GM21526 (cell line): ENCODE results near the gene LY6G6C.

ENCODE experiments used
- ATAC-seq: cut with Tn5 transposase; IDR thresholded peaks from one replicate; pipeline ENCODE4 v1.9.1; 2021; ENCODE audit warnings: moderate library complexity; ENCODE audit not compliant: unreplicated experiment, low FRiP score

The LY6G6C gene

DNA sequence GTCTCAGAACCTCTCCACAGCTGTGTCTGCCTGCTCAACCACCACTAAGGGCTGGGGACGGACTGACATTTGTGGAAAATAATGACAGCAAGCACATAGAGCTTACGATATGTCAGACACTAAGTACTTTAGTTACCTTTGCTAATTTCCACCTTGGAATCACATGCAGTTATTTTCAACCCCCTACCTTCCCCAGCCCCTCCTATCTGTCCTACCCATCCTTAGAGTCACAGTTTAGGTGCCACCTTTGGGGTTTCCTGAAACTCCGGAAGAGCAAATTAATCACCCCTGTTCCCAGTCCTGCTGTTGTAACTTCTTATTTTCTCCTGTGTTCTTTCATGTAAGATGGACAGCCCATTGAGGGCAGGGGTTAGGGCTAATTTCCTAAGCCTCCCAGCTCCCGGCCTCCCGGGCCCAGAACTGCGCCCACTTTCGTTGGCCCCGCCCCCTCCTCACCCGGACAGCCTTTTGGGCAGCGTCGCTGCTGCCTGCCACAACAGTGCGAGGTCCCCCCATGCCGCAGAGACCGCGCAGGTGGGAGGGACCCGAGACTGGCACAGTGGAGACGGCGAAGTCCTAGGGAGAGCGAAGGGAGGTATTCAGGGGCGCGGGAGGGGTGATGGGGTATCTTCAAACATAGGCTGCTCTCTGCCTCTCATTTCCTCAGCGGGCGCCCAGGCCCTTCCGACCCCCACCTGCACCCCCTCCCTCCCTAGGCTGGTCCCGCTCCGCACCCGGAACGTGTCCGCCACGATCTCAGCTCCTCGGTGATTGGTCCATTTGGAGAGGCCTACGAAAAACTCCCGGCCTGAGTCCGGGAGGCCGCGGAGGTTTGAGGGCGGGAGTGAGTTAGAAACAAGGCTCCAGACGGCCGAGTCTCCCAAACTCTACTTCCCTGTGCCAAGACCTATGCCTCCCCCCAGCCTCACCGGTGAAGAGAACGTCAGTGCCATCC is 6.4 kb upstream of the LY6G6C start:
- no peak for ATAC-seq

DNA sequence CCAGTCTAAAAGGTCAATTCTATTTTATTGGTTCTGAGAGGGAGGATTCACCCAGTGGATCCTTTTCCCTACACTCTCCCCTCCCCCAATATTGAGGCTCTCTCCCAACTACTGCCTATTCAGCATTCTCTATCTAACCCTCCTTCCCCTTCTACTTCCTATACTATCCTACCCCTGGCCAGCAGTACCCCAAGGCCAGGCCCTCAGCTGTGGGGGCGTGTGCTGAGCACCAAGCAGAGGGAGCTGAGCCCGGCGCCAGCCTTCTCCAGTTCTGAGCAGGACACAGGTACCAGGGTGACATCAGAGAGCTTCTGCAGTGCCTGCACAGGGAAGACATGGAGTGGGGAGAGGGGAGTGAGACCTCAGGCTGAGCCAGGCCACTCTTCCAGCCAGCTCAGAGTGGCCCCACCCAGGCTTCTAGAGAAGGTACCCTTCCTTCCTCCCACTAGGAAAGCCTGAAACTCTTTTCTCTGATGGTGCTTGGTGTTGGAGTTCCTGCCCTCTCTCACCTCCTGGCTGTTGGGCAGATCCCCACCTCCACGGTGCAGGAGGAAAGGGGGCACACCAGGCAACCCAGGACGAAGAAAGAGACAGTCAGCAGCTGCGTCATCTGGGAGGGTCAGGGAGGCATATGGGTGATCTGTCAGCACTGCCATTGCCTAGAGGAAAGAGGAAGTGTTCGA is 5.6 kb upstream of the LY6G6C start:
- ATAC-seq: no peak

DNA sequence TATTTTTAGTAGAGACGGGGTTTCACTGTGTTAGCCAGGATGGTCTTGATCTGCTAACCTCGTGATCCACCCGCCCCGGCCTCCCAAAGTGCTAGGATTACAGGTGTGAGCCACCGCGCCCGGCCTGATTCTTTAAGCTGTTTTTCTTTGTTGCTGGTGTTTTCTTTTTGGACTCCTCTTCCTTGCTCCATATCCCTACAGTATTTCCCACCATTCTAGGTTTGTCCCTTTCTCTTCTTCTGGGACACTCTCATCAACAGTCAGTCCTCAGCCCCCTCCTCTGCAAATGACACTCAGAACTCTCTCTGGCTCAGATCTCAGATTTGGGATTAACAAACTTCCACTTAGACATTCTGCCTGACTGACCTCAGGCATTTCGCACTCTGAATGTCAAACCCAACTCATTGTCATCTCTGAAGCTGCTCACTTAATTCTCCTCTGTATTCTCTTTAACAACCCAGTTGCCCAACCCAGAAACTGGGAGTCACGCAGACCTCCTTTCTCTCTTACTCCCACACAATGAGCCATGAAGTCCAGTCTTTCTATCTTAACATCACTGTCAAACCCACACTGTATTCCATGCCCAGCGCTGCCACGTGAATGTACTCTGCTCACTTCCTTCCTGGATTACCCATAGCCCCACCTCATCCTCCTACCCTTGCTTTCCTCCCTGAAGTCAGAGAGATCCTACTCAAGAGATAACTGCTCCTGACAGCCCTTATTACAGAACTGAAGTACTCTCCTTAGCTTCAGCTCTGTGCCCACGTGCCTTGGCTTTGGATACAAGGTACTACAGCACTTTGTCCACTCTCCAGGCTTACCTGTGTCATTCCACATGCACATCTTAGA is 4.2 kb upstream of the LY6G6C start:
- ATAC-seq: no peak

DNA sequence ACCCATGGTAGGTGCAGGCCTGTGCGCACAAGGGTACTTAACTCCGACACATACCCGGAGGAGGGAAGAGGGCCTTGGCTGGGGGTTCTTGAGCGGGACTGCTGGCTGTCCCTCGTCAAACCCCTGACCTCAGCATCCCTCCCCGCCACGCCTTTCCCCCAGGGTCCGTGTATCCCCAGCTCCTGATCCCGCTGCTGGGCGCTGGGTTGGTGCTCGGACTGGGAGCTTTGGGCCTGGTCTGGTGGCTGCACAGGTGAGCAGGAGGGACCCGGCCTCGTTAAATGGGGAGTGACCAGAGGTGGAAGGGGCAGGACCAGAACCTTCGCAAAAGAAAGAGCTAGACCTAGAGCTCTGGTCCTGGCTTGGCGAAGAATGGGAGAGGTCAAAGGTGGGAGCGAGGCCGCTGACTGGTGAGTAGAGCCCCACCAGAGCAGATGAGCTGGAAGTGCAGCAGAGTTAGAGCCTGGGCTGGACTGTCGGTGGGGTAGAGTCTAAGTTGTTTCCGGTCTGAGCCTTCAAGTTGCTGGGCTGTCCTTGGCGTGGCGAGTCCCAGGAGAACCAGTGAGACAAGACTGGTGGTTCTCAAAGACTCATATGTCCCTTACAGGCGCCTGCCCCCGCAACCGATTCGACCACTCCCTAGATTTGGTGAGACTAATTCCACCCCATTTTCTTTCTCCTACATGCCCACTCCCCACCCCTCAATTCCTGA is 2.6 kb upstream of the LY6G6C start:
- no peak for ATAC-seq

DNA sequence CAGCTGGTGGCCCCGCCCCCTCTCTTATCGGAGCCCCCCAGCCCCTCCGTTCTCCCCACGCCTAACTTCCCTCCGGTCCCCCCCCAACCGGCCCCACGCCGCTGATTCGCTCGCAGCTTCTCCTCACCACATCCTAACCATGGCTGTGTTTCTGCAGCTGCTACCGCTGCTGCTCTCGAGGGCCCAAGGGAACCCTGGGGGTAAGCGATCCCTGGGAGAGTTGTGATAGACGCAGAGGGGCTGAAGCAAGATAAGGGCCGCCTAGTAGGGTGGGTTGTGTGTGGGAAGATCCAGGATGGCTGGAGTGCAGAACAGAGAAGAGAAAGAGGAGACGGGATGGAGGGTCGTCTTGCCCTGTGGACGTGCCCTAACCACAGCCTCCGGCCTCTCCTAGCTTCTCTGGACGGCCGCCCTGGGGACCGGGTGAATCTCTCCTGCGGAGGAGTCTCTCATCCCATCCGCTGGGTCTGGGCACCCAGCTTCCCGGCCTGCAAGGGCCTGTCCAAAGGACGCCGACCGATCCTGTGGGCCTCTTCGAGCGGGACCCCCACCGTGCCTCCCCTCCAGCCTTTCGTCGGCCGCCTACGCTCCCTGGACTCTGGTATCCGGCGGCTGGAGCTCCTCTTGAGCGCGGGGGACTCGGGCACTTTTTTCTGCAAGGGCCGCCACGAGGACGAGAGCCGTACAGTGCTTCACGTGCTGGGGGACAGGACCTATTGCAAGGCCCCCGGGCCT is 1.9 kb upstream of the LY6G6C start, which contains the start of gene MPIG6B:
Gene MPIG6B (plus strand): TSS at position 129 of the 735 bp plus-strand sequence. CDS start 11 bp downstream, at position 140.
- no peak for ATAC-seq

DNA sequence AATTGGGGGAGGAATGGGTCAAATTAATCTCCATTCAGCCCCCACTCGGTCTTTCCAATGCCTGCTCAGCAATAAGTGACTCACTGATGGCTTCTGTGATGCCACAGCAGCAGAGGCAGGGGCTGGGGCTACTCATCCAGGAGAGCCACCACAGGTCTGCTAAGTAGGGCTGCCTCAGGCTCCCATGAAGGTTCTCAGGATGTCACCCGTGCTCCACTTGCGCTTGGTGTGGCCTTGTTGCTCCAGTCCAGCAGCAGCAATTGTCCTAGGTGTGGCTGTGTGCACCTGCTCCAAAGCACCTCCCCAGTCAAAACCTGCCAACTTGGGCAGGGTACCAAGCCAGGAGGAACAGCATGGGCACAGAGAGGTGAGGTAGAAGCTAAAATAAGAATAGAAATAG is 627 bp upstream of the LY6G6C start:
- no peak for ATAC-seq

DNA sequence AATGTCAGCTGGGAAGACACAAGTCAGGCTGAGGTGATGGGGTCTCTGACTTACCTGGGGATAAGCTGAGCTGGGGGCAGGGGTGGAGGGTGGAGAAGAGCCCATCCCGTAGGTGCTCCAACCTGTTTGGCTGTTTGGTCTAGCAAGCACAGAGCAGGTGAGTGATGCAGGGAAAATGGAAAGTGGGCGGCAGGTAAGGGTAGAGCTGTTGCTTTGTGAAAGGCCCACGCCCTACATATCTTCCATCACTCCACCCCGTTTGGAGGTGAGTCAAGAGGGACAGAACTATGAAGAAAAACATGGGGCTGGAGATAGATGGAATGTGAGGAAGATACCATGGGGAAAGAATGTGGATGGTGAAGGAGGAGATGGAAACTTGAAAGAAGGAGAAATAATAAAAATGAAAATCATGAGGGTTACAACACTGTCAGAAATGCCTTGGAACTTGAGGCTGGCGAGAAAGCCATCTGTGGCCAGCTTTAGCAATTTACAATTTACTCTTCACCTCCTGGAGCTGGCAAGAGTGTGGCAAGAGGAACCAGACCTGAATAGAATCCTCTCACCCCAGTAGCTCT is 1.3 kb downstream of the LY6G6C start:
- no peak for ATAC-seq

DNA sequence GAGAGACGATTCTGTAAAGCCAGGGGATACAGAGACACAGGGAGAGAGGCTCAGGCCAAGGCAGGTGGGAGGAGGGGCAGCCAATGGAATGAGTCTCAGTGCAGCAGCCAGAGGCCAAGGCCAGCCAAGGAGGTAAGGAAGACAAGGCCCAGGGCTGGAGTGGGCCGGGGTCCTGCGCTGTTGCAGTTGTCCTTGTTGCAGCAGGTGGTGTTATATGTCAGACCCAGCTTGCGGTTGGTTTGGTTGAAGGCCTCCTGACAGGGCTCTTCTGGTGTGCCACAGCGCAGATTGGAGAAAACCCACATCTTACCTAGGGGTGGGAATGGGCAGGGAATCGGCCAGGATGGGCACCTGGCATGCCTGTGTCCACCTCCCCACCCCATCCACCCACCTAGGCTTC is 2.5 kb downstream of the LY6G6C start:
- no peak for ATAC-seq

DNA sequence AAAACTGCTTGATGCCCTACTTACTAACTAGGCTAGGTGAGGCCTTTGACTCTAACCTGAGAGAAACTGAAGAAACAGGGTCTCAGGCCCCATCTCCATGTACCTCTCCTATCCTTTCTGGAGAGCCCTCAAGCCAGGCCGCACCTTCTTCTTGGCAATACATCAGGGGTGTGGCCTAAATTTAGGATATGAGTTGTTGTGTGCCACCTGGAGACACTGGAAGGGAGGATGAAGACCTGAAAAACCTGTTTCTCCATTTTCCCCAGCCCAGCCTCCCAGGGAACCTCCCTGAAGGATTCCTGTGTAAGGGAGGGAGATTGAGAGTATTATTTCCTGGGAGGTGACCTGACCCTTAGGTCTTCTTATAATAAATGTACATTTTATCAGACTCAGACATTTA is 3.3 kb downstream of the LY6G6C start:
- ATAC-seq: no peak

DNA sequence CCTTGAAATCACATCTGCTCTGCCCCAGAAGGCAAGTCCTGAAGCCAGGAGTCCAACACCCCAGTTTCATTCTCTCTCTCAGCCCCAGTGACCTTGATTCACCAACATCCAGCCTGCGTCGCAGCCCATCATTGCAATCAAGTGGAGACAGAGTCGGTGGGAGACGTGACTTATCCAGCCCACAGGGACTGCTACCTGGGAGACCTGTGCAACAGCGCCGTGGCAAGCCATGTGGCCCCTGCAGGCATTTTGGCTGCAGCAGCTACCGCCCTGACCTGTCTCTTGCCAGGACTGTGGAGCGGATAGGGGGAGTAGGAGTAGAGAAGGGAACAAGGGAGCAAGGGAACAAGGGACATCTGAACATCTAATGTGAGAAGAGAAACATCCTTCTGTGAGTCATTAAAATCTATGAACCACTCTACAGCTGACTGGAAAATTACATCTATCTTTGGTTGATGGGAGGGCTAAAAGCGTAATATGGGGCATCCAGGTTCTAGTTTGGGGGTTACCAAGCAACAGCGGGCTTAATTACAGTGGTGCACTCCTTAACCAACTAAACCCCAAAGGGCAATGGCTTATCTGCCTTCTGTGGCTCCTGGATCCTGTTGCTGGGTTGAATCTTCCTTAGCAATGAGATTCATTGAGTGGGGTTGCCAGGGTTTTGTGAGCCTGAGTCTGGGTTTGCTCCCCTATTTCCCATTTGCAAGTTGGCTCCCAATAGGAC is 3.9 kb downstream of the LY6G6C start:
- ATAC-seq: no peak

DNA sequence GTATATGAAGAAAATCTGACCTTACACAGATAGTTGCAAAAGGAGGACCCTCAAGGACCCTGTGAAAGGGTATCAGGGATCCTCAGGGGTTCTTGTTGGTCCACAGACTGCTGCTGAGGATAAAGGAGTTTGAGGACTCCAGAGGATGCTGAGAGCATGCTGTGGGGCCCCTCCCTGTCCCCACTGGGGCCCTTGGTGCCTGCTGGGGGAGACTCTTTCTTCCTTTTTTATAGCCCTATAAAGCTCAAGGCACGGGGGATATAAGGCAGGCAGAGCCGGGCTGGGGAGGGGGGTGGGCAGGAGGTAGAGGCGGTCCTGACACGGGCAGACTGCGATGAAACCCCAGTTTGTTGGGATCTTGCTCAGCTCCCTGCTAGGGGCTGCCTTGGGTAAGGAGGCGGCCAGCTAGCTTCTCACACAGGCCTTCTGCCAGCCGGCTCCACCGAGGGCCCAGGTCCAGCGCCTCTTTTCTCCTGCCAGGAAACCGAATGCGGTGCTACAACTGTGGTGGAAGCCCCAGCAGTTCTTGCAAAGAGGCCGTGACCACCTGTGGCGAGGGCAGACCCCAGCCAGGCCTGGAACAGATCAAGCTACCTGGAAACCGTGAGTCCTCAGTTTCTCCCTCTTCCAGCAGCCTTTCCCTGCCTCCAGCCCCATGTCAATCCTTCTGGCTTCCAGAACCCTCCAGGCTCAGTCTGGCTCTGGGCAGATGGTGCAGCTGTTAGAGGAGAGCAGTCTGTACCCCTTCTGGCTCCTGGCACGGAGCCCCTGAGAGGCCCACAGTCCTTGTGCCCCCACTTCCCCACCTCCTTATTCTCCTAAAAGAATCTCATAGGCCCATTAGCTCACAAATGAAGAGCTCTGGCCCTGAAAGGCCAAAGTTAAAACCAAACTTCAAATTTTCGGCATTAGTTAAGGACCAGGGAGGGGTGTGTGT is 6.3 kb downstream of the LY6G6C start, which contains the start of gene LY6G6D:
Gene LY6G6D (plus strand): TSS at position 327 of the 937 bp plus-strand sequence. CDS start 8 bp downstream, at position 335.
- ATAC-seq: no peak

DNA sequence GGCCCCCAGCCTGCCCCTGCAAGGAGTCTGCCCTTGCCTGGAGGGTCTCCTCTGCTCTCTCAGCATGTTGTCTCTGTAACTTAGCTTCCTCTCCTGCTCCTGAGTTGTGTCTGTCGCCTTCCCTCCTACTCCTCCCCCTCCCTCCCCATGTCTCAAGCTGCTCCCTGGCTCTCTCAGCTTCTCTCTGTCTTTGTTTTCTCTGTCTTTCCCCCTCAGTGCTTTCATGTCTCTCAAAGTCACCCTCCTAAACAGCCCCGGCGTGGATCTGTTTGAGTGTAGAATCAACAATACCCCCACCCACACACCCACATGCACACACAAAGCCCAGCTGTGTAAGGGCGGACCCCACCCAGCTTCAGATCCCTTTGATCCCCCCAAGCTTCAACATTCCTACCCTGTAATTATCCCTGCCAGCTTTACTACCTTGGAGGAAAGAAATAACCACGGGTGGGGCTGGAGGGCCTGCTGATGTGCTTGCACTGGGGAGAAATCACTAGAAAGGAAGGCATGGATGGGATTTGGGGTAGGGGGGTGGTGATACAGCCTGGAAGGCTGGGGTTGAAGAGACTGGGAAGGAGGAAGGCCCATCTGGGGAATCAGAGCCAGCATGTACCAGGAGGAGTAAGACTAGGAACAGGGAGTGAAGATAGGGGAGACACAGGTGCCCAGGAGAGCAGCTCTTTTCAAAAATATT is 7.4 kb downstream of the LY6G6C start:
- no peak for ATAC-seq

DNA sequence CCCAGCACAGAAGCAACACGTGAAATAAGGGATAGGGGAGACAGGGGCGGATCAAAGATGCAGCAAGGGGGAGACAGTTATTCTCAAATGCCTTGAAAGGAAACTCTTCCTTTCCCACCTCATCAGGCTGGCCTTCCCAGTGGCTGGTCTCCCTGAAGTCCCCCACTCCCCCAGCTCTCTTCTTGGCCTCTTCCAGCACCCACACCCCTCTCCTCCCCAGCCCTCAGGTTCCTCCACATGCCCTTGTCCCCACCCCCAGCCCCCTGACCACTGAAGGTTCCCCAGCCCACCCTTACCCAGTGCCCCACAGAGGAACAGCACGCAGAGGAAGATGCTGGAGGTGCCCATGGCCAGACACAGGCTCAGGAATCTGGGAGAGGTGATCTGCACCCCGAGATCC is 8.1 kb downstream of the LY6G6C start:
- no peak for ATAC-seq

DNA sequence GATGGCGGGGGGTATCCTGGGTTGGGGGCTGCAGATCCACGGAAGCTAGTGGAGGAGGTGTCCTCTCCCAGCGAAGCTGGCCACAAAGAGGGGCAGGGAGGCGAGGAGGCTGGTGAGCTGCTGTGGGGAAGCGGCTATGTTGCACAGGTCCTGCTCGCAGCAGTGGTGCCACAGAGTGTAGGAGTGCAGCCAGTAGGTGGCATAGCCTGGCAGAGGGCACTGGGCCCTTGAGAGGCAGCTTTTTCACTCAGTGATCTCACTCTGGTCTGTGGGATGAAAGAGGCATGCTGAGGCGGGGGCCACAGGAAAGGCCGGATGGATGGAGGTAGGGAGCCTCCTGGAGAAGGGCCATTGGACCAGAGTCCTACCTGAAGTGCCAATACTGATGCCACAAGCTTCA is 9.2 kb downstream of the LY6G6C start:
- no peak for ATAC-seq

DNA sequence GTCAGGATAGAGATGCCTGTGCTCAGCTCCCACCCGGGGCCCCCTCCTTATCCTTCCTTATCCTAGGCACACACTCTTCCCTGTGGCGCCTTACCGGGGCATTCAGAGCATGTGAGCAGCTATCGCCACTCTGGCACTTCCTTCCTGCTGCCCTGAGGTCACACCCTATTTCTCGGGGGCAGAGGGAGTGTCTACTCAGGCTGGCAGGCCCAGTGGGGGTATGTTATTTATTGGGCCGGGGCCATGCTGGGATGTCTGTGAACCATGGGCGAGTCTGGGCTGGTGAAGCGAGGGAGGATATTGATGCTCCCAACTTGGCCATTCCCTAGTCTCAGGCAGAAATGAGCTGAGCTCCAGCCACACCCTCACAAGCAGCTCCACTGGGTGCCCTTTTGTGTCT is 10.3 kb downstream of the LY6G6C start:
- no peak for ATAC-seq

DNA sequence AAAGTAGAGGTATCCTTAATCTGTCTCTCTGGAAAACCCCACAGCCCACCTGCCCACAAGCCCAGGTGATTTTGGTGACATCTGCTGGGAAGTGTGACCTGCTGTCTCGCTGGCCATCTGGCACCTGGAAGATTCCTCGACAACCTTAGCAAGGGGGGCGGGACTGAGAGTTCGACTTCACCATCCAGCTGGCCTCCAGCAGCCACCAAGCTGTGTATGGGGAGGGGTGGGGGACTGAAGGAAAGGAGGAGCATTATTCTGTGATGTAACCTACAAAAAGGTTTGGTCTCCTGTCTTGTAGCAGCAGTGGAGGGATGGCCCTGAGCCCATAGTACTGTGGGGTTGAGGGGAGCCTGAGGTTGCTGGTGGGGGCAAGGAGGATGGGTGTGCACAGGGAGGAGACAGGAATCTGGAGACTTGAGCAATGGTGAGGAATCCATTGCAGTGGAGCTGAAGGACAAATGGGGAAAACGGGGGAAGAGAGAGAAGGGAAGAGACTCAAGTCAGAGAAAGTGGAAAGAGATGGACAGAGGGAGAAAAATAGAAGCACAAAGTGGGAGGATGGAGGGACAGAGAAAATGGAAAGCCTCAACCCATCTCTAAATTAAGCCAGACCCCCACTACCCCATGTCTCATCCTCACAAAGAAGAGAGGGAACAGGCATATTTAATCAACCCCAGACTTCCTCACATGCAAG is 10.9 kb downstream of the LY6G6C start:
- no peak for ATAC-seq
